GM12891 (cell line): ENCODE measurements around the gene PLIN1.
A peak's percentile ranks its signal among the peaks of the same experiment; 100 is the strongest.

Source experiments
- DNase-seq: peaks from one replicate; pipeline ENCODE4 v3.0.0; 2011; ENCODE audit warnings: low spot score; ENCODE audit not compliant: insufficient read length
- FAIRE-seq: peaks from 2 replicates; lab custom pipeline; 2011; peaks lifted over from hg19 to GRCh38; lab: Jason Lieb, UNC
- PAX5 ChIP-seq: IDR thresholded peaks from 2 replicates; pipeline ENCODE4 v1.6.1; 2011; ENCODE audit warnings: low read length, moderate library complexity, mild to moderate bottlenecking; ENCODE audit not compliant: insufficient read depth, severe bottlenecking
- POLR2A ChIP-seq: IDR thresholded peaks from 2 replicates; pipeline ENCODE4 v1.6.1; 2011; ENCODE audit warnings: low read depth, low read length, control low read depth
- POLR2AphosphoS5 ChIP-seq: IDR thresholded peaks from 2 replicates; pipeline ENCODE4 v1.6.1; 2011; ENCODE audit warnings: low read depth, low read length, control low read depth
- POU2F2 ChIP-seq: IDR thresholded peaks from 2 replicates; pipeline ENCODE4 v1.6.1; 2011; ENCODE audit warnings: low read depth, mild to moderate bottlenecking, control low read depth, low read length, moderate library complexity
- SPI1 ChIP-seq: IDR thresholded peaks from 2 replicates; pipeline ENCODE4 v1.6.1; 2011; ENCODE audit warnings: low read depth, low read length, control low read depth
- TAF1 ChIP-seq: IDR thresholded peaks from 2 replicates; pipeline ENCODE4 v1.6.1; 2011; ENCODE audit warnings: low read depth, low read length, control low read depth

PLIN1 gene

DNA sequence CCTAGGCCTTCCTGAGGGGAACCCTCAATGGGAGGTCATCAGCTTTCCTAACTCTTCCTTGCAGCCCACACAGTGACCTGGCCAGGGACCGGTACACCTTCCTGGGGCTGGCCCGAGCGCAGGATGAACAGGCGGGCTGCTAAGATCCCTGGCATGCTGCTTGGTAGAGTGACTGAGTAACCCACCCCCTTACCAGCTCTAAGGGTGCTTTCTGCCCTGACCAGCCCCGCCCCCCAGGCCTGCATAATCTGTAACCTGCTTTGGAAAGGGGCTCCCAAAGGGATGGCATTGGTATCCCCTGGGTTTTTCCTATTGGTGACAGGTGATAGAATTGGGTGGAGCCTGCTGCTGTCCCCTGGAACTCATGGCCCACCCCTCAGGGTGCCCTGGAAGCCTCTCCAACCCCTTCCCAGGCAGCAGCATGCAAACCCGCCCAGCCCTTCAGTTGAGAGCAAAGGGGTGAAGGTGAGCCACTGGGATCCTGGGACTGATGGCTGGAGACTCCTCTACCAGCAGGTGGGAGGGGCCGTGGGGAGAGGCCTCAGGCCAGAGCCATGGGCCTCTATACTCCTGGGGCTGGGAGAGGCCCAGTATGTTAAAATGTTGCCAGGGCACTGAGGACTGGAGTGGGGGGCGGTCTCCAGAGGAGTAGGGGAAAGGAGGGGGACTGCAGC is 12.8 kb downstream of the PLIN1 start:
- DNase-seq: no peak
- FAIRE-seq: no peak
- TF ChIP-seq POLR2A (no peak), SPI1 (no peak), TAF1 (no peak), POLR2AphosphoS5 (no peak), PAX5 (no peak), POU2F2 (no peak)

DNA sequence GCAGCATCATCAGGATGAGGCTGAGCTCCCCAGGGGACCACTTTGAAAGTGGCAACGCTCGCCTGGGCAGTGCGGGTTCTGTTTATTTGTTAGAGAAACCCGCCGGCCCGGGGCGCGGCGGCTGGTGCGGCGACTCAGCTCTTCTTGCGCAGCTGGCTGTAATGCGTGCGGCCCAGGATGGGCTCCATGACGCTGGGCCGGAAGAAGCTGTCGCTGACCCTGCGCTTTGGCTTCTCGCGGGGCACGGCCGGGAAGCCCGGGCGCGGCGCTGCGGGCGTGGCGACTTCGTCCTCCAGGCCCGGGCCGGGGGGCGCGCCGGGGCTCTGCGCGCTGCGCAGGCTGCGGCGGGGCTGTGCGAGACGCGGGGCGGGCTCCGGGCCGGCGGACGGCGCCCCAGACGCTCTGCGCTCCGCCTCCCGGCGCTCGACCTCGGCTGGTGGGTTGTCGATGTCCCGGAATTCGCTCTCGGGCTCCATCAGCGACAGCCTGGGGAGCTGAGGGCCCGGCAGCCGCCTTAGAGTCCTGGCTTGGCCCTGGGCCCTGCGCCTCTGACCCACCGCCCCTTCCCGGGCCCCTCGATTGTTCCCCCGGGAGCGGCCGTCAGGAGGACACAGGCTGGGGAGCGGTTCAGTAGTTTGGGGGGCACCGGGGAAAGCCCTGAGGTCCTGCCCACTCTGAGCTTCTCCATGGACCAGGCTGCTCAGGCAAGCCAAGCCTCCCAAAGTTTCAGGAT is 13.6 kb downstream of the PLIN1 start:
- FAIRE-seq (peak; percentile 72), DNase-seq (no peak)
- TF ChIP-seq POU2F2: no peak
- TF ChIP-seq SPI1: no peak

DNA sequence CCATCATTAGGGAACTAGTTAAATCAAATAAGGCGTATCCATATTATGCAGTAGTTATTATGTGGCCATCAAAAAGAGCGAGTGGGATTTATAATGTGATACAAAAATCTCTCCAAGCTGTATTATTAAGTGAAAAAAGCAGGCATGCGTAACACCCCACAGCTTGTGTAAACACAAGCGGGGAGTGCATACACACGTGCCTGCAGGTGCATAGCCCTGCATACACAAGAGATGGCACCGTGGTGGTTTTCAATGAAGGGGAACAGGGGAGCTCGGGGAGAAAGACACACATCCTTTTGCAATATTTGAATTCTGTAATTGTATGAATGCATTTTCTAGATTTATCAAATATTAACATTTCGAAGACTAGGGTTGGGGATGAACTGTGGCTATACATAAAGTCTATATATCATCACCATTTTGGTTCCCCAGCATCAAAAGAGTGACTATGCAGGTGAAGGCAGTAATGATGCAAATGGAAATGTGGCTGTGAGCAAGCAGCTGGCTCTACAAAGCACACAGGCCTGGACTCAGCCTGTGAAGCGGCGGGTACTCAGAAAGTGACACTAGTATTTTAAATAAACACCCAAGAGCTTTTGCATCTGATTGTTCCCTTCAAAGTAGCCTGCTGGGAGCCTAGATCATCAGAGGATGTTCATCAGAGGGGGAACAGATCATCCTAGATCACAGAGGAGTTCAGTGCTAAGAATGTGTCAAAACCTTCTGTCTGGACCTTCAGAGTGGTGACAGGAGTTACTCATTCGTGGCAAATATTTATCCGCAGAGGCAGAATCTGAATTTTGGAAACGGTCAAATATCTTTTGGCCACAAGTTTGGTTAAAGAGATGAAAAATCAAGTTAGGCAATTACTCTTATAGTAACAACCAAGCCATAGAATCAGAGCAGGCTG is 14.5 kb downstream of the PLIN1 start:
- no peak for DNase-seq
- FAIRE-seq: no peak

DNA sequence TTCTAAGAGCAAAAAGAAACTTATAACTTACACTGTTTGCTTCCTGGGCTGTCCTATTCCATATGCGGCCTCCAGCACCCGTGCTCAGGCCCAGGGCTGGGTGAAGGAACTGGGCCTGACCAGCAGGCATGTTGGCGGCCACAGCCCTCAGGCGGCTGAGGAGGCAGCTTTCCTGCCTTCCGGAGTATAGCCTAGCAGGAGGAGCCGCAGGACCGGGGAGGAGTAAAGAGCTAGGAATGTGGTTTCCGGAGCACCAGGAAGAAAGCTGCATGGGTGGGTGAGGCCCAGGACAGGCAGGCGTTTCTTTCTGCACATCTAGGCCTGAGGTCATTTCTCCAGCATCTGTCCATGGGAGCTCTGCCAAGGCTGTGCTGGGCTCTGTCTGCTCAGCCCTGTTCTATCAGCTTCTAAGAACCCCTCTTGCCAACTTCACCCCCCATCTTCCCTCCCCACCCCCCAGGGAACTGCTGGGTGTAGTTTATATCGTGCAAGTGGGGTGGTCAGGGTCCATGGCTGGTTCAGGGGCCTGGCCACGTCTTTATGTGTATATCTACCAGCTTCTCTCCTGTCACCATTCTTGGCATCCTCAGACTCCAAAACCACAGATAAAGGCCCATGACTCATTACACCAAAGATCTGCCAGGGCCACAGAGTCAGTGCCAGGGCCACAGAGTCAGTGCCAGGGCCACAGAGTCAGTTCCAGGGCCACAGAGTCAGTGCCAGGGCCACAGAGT is 16.1 kb downstream of the PLIN1 start:
- TF ChIP-seq TAF1 (no peak), POU2F2 (no peak), POLR2A (no peak), PAX5 (no peak), POLR2AphosphoS5 (no peak), SPI1 (no peak)
- FAIRE-seq (no peak), DNase-seq (no peak)

More for the DNA sequence above, 14.5 kb downstream of the PLIN1 start:
- no peak for TF ChIP-seq PAX5
- no peak for TF ChIP-seq SPI1
- no peak for TF ChIP-seq POLR2A
- no peak for TF ChIP-seq POU2F2
- TF ChIP-seq TAF1: no peak
- no peak for TF ChIP-seq POLR2AphosphoS5

DNA sequence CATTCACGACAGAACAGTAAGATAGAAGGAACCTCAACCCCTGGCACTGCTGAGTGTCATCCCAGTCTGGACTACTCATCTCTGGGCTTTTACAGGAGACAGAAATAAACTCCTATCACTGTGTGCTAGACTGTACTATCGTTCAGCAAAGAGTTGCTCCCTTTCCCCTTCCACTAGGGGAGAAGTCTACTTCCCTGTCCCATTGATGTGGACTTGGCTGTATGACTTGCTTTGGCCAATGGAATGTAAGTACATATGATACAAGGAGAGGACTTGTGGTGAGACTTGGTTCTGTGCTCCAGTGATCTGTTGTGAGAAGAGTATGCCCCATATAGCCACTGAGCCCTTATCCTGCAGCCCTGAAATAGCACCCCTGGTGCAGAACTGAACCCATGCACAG is 18.6 kb downstream of the PLIN1 start:
- no peak for FAIRE-seq
- no peak for DNase-seq
- TF ChIP-seq SPI1: no peak
- TF ChIP-seq PAX5: no peak
- no peak for TF ChIP-seq POU2F2
- no peak for TF ChIP-seq POLR2AphosphoS5
- TF ChIP-seq TAF1: no peak
- TF ChIP-seq POLR2A: no peak

DNA sequence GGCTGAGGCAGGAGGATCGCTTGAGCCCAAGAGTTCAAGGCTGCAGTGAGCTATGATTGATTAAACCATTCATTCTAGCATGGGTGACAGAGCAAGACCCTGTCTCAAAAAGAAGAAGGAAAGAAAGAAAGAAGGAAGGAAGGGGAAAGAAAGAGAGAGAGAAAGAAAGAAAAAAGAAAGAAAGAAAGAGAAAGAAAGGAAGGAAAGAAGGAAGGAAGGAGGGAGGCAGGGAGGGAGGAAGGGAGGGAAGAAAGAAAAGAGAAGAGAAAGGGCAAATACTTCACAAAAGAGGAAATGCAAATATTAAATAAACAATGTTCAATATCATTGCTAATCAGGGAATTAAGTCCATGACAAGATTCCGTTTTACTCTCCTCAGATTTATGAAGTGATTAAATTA is 19.9 kb downstream of the PLIN1 start:
- no peak for FAIRE-seq
- DNase-seq: no peak

DNA sequence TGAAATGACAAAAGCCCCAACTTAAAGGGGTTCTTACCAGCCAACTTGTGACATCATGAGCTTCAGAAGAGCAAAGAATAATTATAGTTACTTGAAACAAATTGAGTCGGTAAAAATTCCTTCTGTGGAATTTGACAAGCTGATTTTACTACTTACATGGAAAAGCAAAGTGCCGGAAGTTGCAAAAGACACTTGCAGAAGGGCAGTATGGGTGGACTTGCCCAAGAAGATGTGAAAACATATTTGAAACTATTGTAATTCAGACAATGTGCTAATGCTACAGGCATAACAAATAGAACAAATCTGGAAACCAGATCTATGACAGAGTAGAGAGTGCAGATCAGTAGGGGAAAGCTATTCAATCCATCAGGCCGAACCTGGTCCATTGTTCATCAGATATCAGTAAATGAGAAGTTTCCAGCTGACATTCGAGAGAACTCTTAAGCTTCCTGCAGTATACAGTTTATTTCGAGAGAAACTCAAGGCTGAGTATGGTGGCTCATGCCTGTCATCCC is 21.4 kb downstream of the PLIN1 start:
- TF ChIP-seq POLR2A (no peak), POU2F2 (no peak), SPI1 (no peak), PAX5 (no peak), TAF1 (no peak), POLR2AphosphoS5 (no peak)
- FAIRE-seq (no peak), DNase-seq (no peak)

More for the DNA sequence above, 19.9 kb downstream of the PLIN1 start:
- TF ChIP-seq PAX5 (no peak), SPI1 (no peak), POLR2A (no peak), POU2F2 (no peak), TAF1 (no peak), POLR2AphosphoS5 (no peak)

DNA sequence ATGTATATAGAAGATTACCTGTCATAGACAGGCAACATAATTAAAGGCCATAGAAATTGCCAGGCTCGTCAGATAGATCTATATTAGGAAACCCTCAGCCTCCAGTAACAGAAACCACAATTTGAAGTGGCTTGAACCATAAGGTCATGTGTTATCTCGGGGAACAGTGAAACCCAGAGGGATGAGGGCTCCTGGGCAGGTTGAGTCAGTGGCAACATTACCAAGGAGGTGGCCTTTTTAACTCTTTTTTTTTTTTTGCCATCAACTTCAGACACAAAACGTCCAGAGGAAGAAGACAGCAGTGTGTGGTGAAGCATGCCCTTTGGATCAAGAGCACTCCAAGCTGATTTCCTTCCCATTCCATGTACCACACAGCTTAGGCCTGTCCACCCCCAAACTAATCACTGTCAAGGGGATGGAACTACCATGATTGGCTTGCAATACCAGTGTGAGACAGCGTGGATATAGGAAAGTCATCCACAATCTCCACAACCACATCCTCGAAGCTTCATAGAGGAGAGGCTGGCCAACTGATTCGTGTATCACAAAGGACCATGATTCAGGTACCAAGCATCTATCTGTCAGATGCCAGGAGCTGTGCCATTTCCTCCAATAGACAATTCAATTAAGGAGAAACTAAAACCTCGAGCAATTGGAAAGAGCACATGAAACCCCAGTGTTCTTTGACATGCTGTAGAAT is 22.9 kb downstream of the PLIN1 start:
- DNase-seq: no peak
- TF ChIP-seq POLR2A (no peak), POLR2AphosphoS5 (no peak), SPI1 (no peak), POU2F2 (no peak), TAF1 (no peak)
- FAIRE-seq: no peak
